Fibroblast of lung (primary cell): ENCODE results near the gene PLCXD1. TPM values are rescaled to one million over a fixed set of nuclear protein-coding genes. Genes with fewer than 3 reads are reported as not detected.

Experiments
- DNase-seq, 2 donors: peaks; one replicate each; pipeline versions ENCODE4 v3.0.0 to v3.0.0-alpha.2; 2010; ENCODE audit warnings: low read depth in 2 of 2
- H2AFZ ChIP-seq: 2 replicates; pipeline ENCODE4 v1.5.1; 2012; ENCODE audit warnings: low read length, control low read depth, inconsistent platforms
- H3K27ac ChIP-seq: 2 replicates; pipeline ENCODE4 v1.5.1; 2011; ENCODE audit warnings: low read length, control low read depth; ENCODE audit not compliant: insufficient read depth
- H3K27me3 ChIP-seq: 2 replicates; pipeline ENCODE4 v1.5.1; 2011; ENCODE audit warnings: mild to moderate bottlenecking, low read length; ENCODE audit not compliant: control insufficient read depth, insufficient read depth
- H3K36me3 ChIP-seq: 2 replicates; pipeline ENCODE4 v1.5.1; 2011; ENCODE audit warnings: low read length; ENCODE audit not compliant: control insufficient read depth, insufficient read depth
- H3K4me1 ChIP-seq: 2 replicates; pipeline ENCODE4 v1.5.1; 2011; ENCODE audit warnings: low read length; ENCODE audit not compliant: control insufficient read depth, insufficient read depth; ENCODE audit errors: extremely low read depth
- H3K4me2 ChIP-seq: 2 replicates; pipeline ENCODE4 v1.5.1; 2011; ENCODE audit warnings: low read length, control low read depth; ENCODE audit not compliant: insufficient read depth; ENCODE audit errors: extremely low read depth
- H3K4me3 ChIP-seq, 4 experiments: fragments of 200-600 bp in 1 of 4; sonication (generic) in 1 of 4; replicated peaks in 1 of 4; 2 replicates each; pipeline ENCODE4 v1.5.1; 2011 to 2016; ENCODE audit warnings: low read length in 4 of 4, low read depth in 3 of 4, mild to moderate bottlenecking in 3 of 4, control low read depth in 2 of 4, inconsistent platforms in 1 of 4, mixed read lengths in 1 of 4; ENCODE audit not compliant: insufficient read depth in 1 of 4; ENCODE audit errors: control extremely low read depth in 1 of 4
- H3K79me2 ChIP-seq: 2 replicates; pipeline ENCODE4 v1.5.1; 2012; ENCODE audit warnings: mild to moderate bottlenecking, low read length, inconsistent platforms; ENCODE audit not compliant: control insufficient read depth, insufficient read depth
- H3K9ac ChIP-seq: 2 replicates; pipeline ENCODE4 v1.5.1; 2011; ENCODE audit warnings: mild to moderate bottlenecking, low read length, control low read depth; ENCODE audit not compliant: insufficient read depth
- H3K9me3 ChIP-seq: 2 replicates; pipeline ENCODE4 v1.5.1; 2012; ENCODE audit warnings: low read depth, low read length; ENCODE audit not compliant: control insufficient read depth, insufficient read depth
- H4K20me1 ChIP-seq: 2 replicates; pipeline ENCODE4 v1.5.1; 2011; ENCODE audit warnings: low read length; ENCODE audit not compliant: control insufficient read depth, insufficient read depth; ENCODE audit errors: extremely low read depth
- EZH2 ChIP-seq: IDR thresholded peaks from 2 replicates; pipeline ENCODE4 v1.5.1; 2012; ENCODE audit warnings: low read length, control low read depth, mild to moderate bottlenecking; ENCODE audit errors: missing control alignments
- polyA plus RNA-seq, 2 donors: library from polyadenylated mRNA; depleted of rRNA in 1 of 2; stranded (reverse) in 1 of 2; unstranded in 1 of 2; fragments of >200 nt; gene quantifications; 2 replicates each; pipeline ENCODE4 v1.2.1, GENCODE V29; 2011 to 2012; ENCODE audit warnings: missing spikeins in 1 of 2
- total RNA-seq: library from RNA; depleted of rRNA; stranded (reverse); fragments of >200 nt; gene quantifications from 2 replicates; pipeline ENCODE4 v1.2.1, GENCODE V29; 2014
- TF ChIP-seq, protein P1 (sequence below), 2 donors: IDR thresholded peaks in 1 of 2; conservative IDR thresholded peaks in 1 of 2; 1 replicate in 1 of 2; 2 replicates in 1 of 2; pipeline ENCODE4 v1.5.1; 2011 to 2012; ENCODE audit warnings: low read length in 2 of 2, control low read depth in 1 of 2, inconsistent platforms in 1 of 2, low read depth in 1 of 2, mild to moderate bottlenecking in 1 of 2

Gene PLCXD1
- total and polyA plus RNA-seq, 2 donors (not counting 1 experiment from before 2014, with no cell fraction given): 4.3 to 10.9 TPM

DNA sequence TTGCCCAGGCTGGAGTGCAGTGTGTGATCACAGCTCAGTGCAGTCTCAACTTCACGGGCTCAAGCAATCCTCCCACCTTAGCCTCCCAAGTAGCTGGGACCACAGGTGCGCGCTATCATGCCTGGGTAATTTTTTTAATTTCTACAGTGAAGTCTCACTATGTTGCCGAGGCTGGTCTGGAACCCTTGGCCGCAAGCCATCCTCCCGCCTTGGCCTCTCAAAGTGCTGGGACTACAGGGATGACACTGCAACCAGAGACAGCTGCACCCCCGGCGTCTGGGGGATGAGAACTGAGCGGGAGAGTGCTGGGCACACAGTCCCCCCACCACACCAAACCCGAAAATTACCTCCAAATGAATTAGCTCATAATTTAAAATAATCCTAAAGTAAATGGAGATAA, 70.6 kb downstream of the PLCXD1 start:
- no peak overlapping the region for H2AFZ ChIP-seq
- H3K4me2 ChIP-seq: no peak overlapping the region
- H3K4me1 ChIP-seq: no peaks in the 10 kb centered on the region
- H3K9me3 ChIP-seq: no peaks in the 10 kb centered on the region
- no peak for DNase-seq
- H3K4me3 ChIP-seq: no peak overlapping the region
- no peak overlapping the region for H3K27ac ChIP-seq
- H3K27me3 ChIP-seq: no peaks in the 10 kb centered on the region
- H3K36me3 ChIP-seq: no peaks in the 10 kb centered on the region
- no peak for TF ChIP-seq EZH2
- TF ChIP-seq, protein P1, sequence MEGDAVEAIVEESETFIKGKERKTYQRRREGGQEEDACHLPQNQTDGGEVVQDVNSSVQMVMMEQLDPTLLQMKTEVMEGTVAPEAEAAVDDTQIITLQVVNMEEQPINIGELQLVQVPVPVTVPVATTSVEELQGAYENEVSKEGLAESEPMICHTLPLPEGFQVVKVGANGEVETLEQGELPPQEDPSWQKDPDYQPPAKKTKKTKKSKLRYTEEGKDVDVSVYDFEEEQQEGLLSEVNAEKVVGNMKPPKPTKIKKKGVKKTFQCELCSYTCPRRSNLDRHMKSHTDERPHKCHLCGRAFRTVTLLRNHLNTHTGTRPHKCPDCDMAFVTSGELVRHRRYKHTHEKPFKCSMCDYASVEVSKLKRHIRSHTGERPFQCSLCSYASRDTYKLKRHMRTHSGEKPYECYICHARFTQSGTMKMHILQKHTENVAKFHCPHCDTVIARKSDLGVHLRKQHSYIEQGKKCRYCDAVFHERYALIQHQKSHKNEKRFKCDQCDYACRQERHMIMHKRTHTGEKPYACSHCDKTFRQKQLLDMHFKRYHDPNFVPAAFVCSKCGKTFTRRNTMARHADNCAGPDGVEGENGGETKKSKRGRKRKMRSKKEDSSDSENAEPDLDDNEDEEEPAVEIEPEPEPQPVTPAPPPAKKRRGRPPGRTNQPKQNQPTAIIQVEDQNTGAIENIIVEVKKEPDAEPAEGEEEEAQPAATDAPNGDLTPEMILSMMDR (conservative IDR thresholded peaks at IDR 0.05 in 1 of 2, IDR thresholded peaks at IDR 0.05 in 1 of 2; ENCODE audit: low read depth in 1 of 2, low read length in 2 of 2): no peak
- H3K9ac ChIP-seq: no peak overlapping the region
- H3K79me2 ChIP-seq: no peaks in the 10 kb centered on the region
- H4K20me1 ChIP-seq: no peaks in the 10 kb centered on the region

DNA sequence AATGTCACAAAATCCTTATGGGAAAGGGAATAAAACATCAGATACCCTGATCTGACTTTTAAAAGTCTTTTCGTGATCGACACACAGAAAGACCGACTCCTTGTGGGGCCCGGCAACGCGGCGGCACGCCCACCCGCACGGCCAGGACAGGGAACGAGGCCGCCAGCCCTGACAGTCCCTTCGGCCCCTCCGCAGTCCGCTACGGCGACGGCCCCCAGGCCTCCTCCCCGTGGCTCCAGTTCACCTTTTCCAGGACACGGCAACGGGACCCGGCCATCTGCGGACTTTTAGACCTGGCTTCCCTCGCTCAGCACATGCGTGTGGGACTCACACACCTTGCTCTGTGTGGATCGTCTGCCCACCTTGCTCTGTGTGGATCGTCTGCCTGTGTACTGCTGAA, 71.0 kb downstream of the PLCXD1 start:
- Histone ChIP-seq H3K4me1 (no peaks in the 10 kb centered on the region), H3K9ac (no peak overlapping the region), H3K36me3 (no peaks in the 10 kb centered on the region), H3K4me3 (no peak overlapping the region), H3K79me2 (no peaks in the 10 kb centered on the region), H3K27ac (no peak overlapping the region), H3K27me3 (no peaks in the 10 kb centered on the region), H4K20me1 (no peaks in the 10 kb centered on the region), H3K9me3 (no peaks in the 10 kb centered on the region), H3K4me2 (no peak overlapping the region), H2AFZ (no peak overlapping the region)
- DNase-seq: no peak
- no peak for TF ChIP-seq EZH2
- TF ChIP-seq, protein P1 (conservative IDR thresholded peaks at IDR 0.05 in 1 of 2, IDR thresholded peaks at IDR 0.05 in 1 of 2; ENCODE audit: low read depth in 1 of 2, low read length in 2 of 2): no peak

DNA sequence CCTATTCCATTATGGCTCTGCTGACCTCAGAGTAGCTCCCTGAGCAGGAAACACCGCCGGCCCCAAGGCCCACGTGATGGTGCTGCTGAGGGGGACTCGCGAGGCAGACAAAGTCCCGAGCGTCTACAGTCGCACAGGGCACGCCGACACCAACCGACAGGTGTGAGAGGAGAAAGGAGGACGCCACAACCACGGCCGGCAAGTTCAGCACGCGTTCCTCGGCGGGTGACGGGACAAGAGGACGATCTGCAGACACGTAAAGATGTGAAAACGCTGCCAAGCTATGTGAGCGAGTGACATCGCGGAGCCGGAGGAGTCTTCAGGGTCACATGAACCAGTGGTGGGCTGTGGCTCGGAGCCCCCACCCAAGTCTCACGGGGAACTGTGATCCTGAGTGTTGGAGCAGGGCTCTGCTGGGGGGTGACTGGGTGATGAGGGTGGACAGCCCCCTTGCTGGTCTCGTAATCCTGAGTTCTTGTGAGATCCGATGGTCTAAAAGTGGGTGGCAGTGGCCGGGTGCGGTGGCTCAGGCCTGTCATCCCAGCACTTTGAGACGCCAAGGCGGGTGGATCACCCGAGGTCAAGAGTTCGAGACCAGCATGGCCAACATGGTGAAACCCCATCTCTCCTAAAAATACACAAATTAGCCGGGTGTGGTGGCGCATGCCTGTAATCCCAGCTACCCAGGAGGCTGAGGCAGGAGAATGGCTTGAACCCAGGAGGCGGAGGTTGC, 71.6 kb downstream of the PLCXD1 start:
- TF ChIP-seq EZH2: no peak
- TF ChIP-seq, protein P1 (conservative IDR thresholded peaks at IDR 0.05 in 1 of 2, IDR thresholded peaks at IDR 0.05 in 1 of 2; ENCODE audit: low read depth in 1 of 2, low read length in 2 of 2): no peak
- Histone ChIP-seq H3K4me3 (no peak overlapping the region), H3K4me2 (no peak overlapping the region), H4K20me1 (no peaks in the 10 kb centered on the region), H2AFZ (no peak overlapping the region), H3K9me3 (no peaks in the 10 kb centered on the region), H3K27ac (no peak overlapping the region), H3K4me1 (peaks cover 2% of the 10 kb centered on the region), H3K79me2 (no peaks in the 10 kb centered on the region), H3K36me3 (no peaks in the 10 kb centered on the region), H3K9ac (no peak overlapping the region), H3K27me3 (no peaks in the 10 kb centered on the region)
- DNase-seq: no peak

Other genes starting within 250 kb of the PLCXD1 start
- 36.2 and 46.1 TPM in 2 replicates for gene GTPBP6, start 37.4 kb downstream of the PLCXD1 start, total RNA-seq
- gene GTPBP6, start 37.4 kb downstream of the PLCXD1 start, polyA plus RNA-seq: 15.4 and 24.0 TPM in 2 replicates
- 14.4 and 14.7 TPM in 2 replicates for gene PPP2R3B, start 105.5 kb downstream of the PLCXD1 start, total RNA-seq
- 3.2 and 6.3 TPM in 2 replicates for gene PPP2R3B, start 105.5 kb downstream of the PLCXD1 start, polyA plus RNA-seq